GM23248 (cell line): ENCODE data around the gene FBXL5. TPM values are rescaled to one million over a fixed set of nuclear protein-coding genes. Genes with fewer than 3 reads are reported as not detected.

Experiments
- DNase-seq: peaks from one replicate; pipeline ENCODE4 v3.0.0-alpha.2; 2015
- H2AFZ ChIP-seq: fragments of 200-600 bp; sonication (generic); 2 replicates; pipeline ENCODE4 v1.6.1; 2016; ENCODE audit warnings: antibody characterized with exemption
- H3F3A ChIP-seq: fragments of 200-600 bp; sonication (generic); 2 replicates; pipeline ENCODE4 v1.6.1; 2016; ENCODE audit warnings: mild to moderate bottlenecking, antibody characterized with exemption, mixed run types; ENCODE audit not compliant: insufficient read depth
- H3K27ac ChIP-seq: fragments of 200-600 bp; sonication (generic); 2 replicates; pipeline ENCODE4 v1.5.1; 2016; ENCODE audit warnings: mild to moderate bottlenecking
- H3K27me3 ChIP-seq: fragments of 200-600 bp; sonication (generic); replicated peaks from 2 replicates; pipeline ENCODE4 v1.6.1; 2016; ENCODE audit warnings: mild to moderate bottlenecking; ENCODE audit not compliant: insufficient read depth
- H3K36me3 ChIP-seq: fragments of 200-600 bp; sonication (generic); 2 replicates; pipeline ENCODE4 v1.6.1; 2016; ENCODE audit warnings: low read depth, mild to moderate bottlenecking
- H3K4me1 ChIP-seq: fragments of 200-600 bp; sonication (generic); 2 replicates; pipeline ENCODE4 v1.6.1; 2016; ENCODE audit warnings: mild to moderate bottlenecking; ENCODE audit not compliant: insufficient read depth
- H3K4me2 ChIP-seq: fragments of 200-600 bp; sonication (generic); one replicate; pipeline ENCODE4 v1.6.1; 2016; ENCODE audit warnings: mild to moderate bottlenecking; ENCODE audit not compliant: unreplicated experiment
- H3K4me3 ChIP-seq: fragments of 200-600 bp; sonication (generic); 2 replicates; pipeline ENCODE4 v1.5.1; 2016; ENCODE audit warnings: mild to moderate bottlenecking
- H3K79me2 ChIP-seq: fragments of 200-600 bp; sonication (generic); 2 replicates; pipeline ENCODE4 v1.6.1; 2016; ENCODE audit warnings: mild to moderate bottlenecking; ENCODE audit not compliant: insufficient read depth
- H3K9ac ChIP-seq: fragments of 200-600 bp; sonication (generic); 2 replicates; pipeline ENCODE4 v1.6.1; 2016; ENCODE audit warnings: mild to moderate bottlenecking
- H3K9me2 ChIP-seq: fragments of 200-600 bp; sonication (generic); 2 replicates; pipeline ENCODE4 v1.6.1; 2016; ENCODE audit warnings: mixed run types, mild to moderate bottlenecking, moderate library complexity; ENCODE audit not compliant: insufficient read depth
- H3K9me3 ChIP-seq: fragments of 200-600 bp; sonication (generic); one replicate; pipeline ENCODE4 v1.6.1; 2017; ENCODE audit warnings: low read depth
- H4K20me1 ChIP-seq: fragments of 200-600 bp; sonication (generic); 2 replicates; pipeline ENCODE4 v1.6.0; 2016; ENCODE audit not compliant: insufficient read depth
- EZH2 ChIP-seq: fragments of 200-600 bp; sonication (generic); IDR thresholded peaks from 2 replicates; pipeline ENCODE4 v1.6.1; 2018; ENCODE audit warnings: antibody characterized with exemption, mild to moderate bottlenecking; ENCODE audit not compliant: insufficient read depth, poor library complexity, severe bottlenecking
- EZH2phosphoT487 ChIP-seq: fragments of 200-600 bp; sonication (generic); IDR thresholded peaks from 2 replicates; pipeline ENCODE4 v1.6.1; 2018; ENCODE audit warnings: antibody characterized with exemption, moderate library complexity, mild to moderate bottlenecking, low read depth; ENCODE audit not compliant: insufficient read depth
- WGBS, 2 experiments: methylation state at CpG; one replicate each; pipeline ENCODE4 v1.1.6; 2015 to 2017; ENCODE audit warnings: low lambda C conversion rate in 2 of 2, low coverage in 1 of 2; ENCODE audit errors: missing lambda C conversion rate in 2 of 2; 5-methylcytosine and 5-hydroxymethylcytosine counted together
- in situ Hi-C: fragments of 300-500 bp; cut with MboI; formaldehyde crosslinking; loops from 2 replicates; pipeline ENCODE4 v1.15.0; 2020
- polyA plus RNA-seq: library from polyadenylated mRNA; unstranded; fragments of >200 nt; fragmentation: Nextera tagmentation; extraction: Ambion mirVana; gene quantifications from 2 replicates; pipeline ENCODE4 v1.2.1, GENCODE V29; 2016
- total RNA-seq: library from RNA; depleted of rRNA; stranded (reverse); fragments of >200 nt; shearing (Covaris generic); gene quantifications from 2 replicates; pipeline ENCODE4 v1.2.3, GENCODE V29; 2014

Gene FBXL5
- total and polyA plus RNA-seq, 2 experiments from 2014 or later: 55.6 to 82.7 TPM

DNA sequence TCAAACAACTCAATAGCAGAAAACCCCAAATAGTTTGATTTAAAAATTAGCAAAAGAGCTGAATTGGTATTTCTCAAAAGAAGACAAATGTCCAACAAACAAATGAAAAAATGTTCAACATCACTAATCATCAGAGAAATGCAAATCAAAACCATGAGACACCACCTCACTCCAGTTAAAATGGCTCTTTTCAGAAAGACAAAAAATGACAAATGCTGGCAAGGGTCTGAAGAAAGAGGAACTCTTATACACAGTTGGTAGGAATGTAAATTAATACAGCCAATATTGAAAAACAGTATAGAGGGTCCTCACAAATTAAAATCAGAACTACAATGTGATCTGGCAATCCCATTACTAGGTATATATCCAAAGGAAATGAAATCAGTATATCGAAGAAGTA lies 70.4 kb downstream of the FBXL5 start:
- Histone ChIP-seq H3F3A (no peaks in the 10 kb centered on the region), H3K4me1 (peaks cover 5% of the 10 kb centered on the region; the same call in 1 of the 2 replicates), H3K9me3 (no peaks in the 10 kb centered on the region), H3K4me2 (no peak overlapping the region), H3K9ac (no peak overlapping the region), H2AFZ (no peak overlapping the region), H3K27ac (no peak overlapping the region), H3K4me3 (no peak overlapping the region), H3K79me2 (no peaks in the 10 kb centered on the region), H3K27me3 (no peaks in the 10 kb centered on the region), H3K9me2 (peaks cover 9% of the 10 kb centered on the region; the same call in 1 of the 2 replicates), H3K36me3 (no peaks in the 10 kb centered on the region), H4K20me1 (no peaks in the 10 kb centered on the region)
- DNase-seq: no peak
- 100% methylated on average over 1 of the region's 1 CpG for WGBS, 2 experiments
- no peak for TF ChIP-seq EZH2phosphoT487
- TF ChIP-seq EZH2: no peak
- in situ Hi-C loops: no loop called here

DNA sequence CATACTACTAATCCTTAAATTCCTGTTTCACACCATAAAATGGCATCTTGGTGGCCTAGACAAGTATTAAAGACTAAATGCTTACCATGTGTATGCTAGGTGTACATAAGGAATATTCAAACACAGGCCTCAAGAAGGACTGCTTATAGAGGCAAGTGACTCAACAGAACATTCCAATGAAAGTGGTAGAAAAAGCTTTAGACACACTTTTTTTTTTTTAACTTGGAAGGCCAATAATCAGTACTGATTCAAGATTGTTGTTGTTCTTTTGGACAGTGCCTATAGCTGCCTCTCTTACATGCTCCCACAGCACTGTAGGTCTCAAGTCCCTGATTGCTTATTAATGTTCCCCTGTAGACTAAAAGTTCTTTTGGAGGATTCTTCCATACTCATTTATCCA lies 77.6 kb downstream of the FBXL5 start:
- no peaks in the 10 kb centered on the region for H3K9me2 ChIP-seq
- no peaks in the 10 kb centered on the region for H3K36me3 ChIP-seq
- no peaks in the 10 kb centered on the region for H3K79me2 ChIP-seq
- in situ Hi-C loops: no loop called here
- H3K9ac ChIP-seq: no peak overlapping the region
- H2AFZ ChIP-seq: no peak overlapping the region
- H4K20me1 ChIP-seq: no peaks in the 10 kb centered on the region
- DNase-seq: peak; percentile 54
- no peaks in the 10 kb centered on the region for H3F3A ChIP-seq
- no peak overlapping the region for H3K27ac ChIP-seq
- no peaks in the 10 kb centered on the region for H3K27me3 ChIP-seq
- H3K4me1 ChIP-seq: peaks cover 5% of the 10 kb centered on the region; the same call in 1 of the 2 replicates
- TF ChIP-seq EZH2phosphoT487 (no peak), EZH2 (no peak)
- no peaks in the 10 kb centered on the region for H3K9me3 ChIP-seq
- H3K4me3 ChIP-seq: no peak overlapping the region
- H3K4me2 ChIP-seq: no peak overlapping the region

GRCh38 chr4:15575966-15576365 lies 79.2 kb downstream of the FBXL5 start:
- no peaks in the 10 kb centered on the region for H3F3A ChIP-seq
- H3K27me3 ChIP-seq: no peaks in the 10 kb centered on the region
- no peaks in the 10 kb centered on the region for H3K9me2 ChIP-seq
- H3K9me3 ChIP-seq: no peaks in the 10 kb centered on the region
- no peaks in the 10 kb centered on the region for H3K79me2 ChIP-seq
- no peaks in the 10 kb centered on the region for H4K20me1 ChIP-seq
- H3K4me1 ChIP-seq: no peaks in the 10 kb centered on the region
- H2AFZ ChIP-seq: no peak overlapping the region
- H3K4me3 ChIP-seq: no peak overlapping the region
- in situ Hi-C loops: no loop called here
- TF ChIP-seq EZH2phosphoT487 (no peak), EZH2 (no peak)
- 51 to 68% methylated on average over 2 of the region's 2 CpGs for WGBS, 2 experiments
- no peak overlapping the region for H3K27ac ChIP-seq
- no peaks in the 10 kb centered on the region for H3K36me3 ChIP-seq
- no peak for DNase-seq
- no peak overlapping the region for H3K4me2 ChIP-seq
- no peak overlapping the region for H3K9ac ChIP-seq

- Histone ChIP-seq H3F3A (no peaks in the 10 kb centered on the region), H3K27ac (no peak overlapping the region), H3K27me3 (no peaks in the 10 kb centered on the region), H2AFZ (no peak overlapping the region), H3K9me3 (no peaks in the 10 kb centered on the region), H3K4me1 (no peaks in the 10 kb centered on the region), H3K9me2 (no peaks in the 10 kb centered on the region), H3K4me2 (no peak overlapping the region), H4K20me1 (no peaks in the 10 kb centered on the region; the same call in 1 of the 2 replicates), H3K79me2 (no peaks in the 10 kb centered on the region), H3K9ac (no peak overlapping the region), H3K36me3 (peaks cover 17% of the 10 kb centered on the region; the same call in 1 of the 2 replicates), H3K4me3 (no peak overlapping the region)
- in situ Hi-C loops: no loop called here
- TF ChIP-seq EZH2: no peak
- no peak for TF ChIP-seq EZH2phosphoT487
- 97 to 99% methylated on average over 5 of the region's 5 CpGs for WGBS, 2 experiments
- DNase-seq: no peak
Measured at GRCh38 chr4:15569746-15570145, 85.4 kb downstream of the FBXL5 start.

DNA sequence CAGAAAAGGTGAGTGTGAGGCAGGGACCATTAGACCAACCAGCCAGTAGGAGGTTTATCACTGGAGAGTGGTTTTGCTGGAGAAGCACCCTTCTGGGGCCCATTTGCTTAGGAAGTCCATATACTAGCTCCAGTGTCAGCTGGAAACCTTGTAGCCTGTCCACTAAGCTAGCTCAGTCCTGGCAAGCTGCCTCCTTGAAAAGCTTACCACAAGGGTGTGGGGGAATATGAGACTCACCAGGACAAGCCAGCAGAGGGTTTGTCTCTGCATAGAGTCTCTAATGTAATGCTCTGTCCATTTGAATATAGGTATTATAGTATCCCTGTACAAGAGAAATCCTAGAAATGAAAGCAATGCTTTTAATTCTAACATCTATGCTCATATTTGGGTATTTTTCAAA lies 86.3 kb downstream of the FBXL5 start:
- H3K27ac ChIP-seq: no peak overlapping the region
- H3F3A ChIP-seq: no peaks in the 10 kb centered on the region
- in situ Hi-C loops: no loop called here
- no peaks in the 10 kb centered on the region for H3K79me2 ChIP-seq
- no peaks in the 10 kb centered on the region for H3K4me1 ChIP-seq
- no peak overlapping the region for H2AFZ ChIP-seq
- TF ChIP-seq EZH2phosphoT487 (no peak), EZH2 (no peak)
- H3K36me3 ChIP-seq: peaks cover 17% of the 10 kb centered on the region; the same call in 1 of the 2 replicates
- no peak overlapping the region for H3K4me3 ChIP-seq
- no peak for DNase-seq
- H3K27me3 ChIP-seq: no peaks in the 10 kb centered on the region
- H3K9me2 ChIP-seq: no peaks in the 10 kb centered on the region
- no peaks in the 10 kb centered on the region for H3K9me3 ChIP-seq
- H4K20me1 ChIP-seq: no peaks in the 10 kb centered on the region; the same call in 1 of the 2 replicates
- H3K9ac ChIP-seq: no peak overlapping the region
- no peak overlapping the region for H3K4me2 ChIP-seq
